NT2/D1 (cell line): Measurements from ENCODE around the gene CDC42SE1.

Source experiments
- SUZ12 ChIP-seq: IDR thresholded peaks from 2 replicates; pipeline ENCODE4 v1.6.1; 2011; ENCODE audit not compliant: insufficient read length, insufficient read depth; ENCODE audit errors: extremely low read depth
- ZNF274 ChIP-seq: IDR thresholded peaks from 2 replicates; pipeline ENCODE4 v1.6.1; 2011; ENCODE audit warnings: mild to moderate bottlenecking, low read depth, low read length

- TF ChIP-seq ZNF274 (no peak), SUZ12 (no peak)
Observed at GRCh38 chr1:151051356-151052009, 7.9 kb downstream of the CDC42SE1 start.
